ENCODE data around the gene GASK1A.

DNA sequence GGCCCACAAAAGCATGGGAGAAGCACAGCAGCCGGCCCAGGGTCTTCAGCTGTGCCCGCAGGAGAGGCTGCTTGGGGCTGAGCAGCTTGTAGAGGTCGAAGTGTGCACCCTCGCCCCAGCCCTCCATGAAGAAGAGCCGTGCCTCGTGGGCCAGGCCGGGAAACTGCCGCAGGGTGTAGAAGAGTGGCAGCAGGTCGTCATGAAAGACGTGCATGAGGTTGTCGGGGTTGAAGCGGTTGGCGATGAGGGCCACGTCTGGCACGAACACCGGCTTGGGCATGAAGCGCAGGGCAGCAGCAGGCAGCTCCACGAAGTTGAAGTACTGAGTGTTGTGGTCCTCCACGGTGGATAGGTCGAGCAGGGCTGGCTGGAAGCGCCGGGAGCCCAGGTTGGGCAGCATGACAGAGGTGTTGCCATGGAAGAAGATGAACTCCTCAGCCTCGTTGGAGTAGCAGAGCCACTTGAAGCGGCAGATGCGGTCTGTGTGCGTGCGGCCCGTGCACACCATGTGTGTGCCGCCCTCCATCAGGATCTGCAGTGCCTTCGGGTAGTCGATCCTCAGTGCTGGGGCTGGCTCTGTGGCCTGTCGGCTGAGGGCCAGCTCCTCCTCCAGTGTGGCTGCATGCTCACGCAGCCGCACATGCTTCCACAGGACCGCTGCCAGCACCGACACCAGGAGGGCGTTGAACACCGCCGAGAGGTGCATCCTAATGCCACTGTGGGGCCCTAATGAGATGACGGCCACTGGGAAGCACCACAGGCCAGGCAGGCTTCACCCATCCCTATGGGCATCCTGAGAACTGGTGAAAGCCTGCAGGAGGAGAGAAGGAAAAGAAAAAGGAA, 101.8 kb downstream of the GASK1A start:
- TF ChIP-seq, protein P1, sequence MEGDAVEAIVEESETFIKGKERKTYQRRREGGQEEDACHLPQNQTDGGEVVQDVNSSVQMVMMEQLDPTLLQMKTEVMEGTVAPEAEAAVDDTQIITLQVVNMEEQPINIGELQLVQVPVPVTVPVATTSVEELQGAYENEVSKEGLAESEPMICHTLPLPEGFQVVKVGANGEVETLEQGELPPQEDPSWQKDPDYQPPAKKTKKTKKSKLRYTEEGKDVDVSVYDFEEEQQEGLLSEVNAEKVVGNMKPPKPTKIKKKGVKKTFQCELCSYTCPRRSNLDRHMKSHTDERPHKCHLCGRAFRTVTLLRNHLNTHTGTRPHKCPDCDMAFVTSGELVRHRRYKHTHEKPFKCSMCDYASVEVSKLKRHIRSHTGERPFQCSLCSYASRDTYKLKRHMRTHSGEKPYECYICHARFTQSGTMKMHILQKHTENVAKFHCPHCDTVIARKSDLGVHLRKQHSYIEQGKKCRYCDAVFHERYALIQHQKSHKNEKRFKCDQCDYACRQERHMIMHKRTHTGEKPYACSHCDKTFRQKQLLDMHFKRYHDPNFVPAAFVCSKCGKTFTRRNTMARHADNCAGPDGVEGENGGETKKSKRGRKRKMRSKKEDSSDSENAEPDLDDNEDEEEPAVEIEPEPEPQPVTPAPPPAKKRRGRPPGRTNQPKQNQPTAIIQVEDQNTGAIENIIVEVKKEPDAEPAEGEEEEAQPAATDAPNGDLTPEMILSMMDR (conservative IDR thresholded peaks at IDR 0.05 in 1 of 2, IDR thresholded peaks at IDR 0.05 in 1 of 2; ENCODE audit: low read depth in 1 of 2, low read length in 2 of 2) = no peak
- no peak for TF ChIP-seq EZH2 (IDR thresholded peaks at IDR 0.05; ENCODE audit: low read length, missing control alignments)

Data from fibroblast of lung (primary cell).